A549 (cell line): ENCODE measurements around the gene ST3GAL5.

Experiments used
- EP300 ChIP-seq, 2 experiments: fragments of >200 bp; sonication (Bioruptor Twin); formaldehyde crosslinking; IDR thresholded peaks; 2 replicates in 1 of 2; 3 replicates in 1 of 2; pipeline ENCODE4 v1.6.1; 2016 to 2017
- POLR2A ChIP-seq: IDR thresholded peaks from 2 replicates; pipeline ENCODE4 v1.6.1; 2012; ENCODE audit warnings: mild to moderate bottlenecking, low read length
- RAD21 ChIP-seq, 2 experiments: fragments of >200 bp in 1 of 2; sonication (Bioruptor Twin) in 1 of 2; formaldehyde crosslinking in 1 of 2; IDR thresholded peaks in 1 of 2; conservative IDR thresholded peaks in 1 of 2; 2 replicates in 1 of 2; 3 replicates in 1 of 2; pipeline ENCODE4 v1.6.1; 2012 to 2018; ENCODE audit warnings: inconsistent platforms in 1 of 2
- TF ChIP-seq, protein P1 (sequence below): fragments of 200-600 bp; sonication (generic); IDR thresholded peaks from 2 replicates; pipeline ENCODE4 v1.6.1; 2016; ENCODE audit warnings: antibody characterized with exemption, mild to moderate bottlenecking, moderate library complexity
- TF ChIP-seq, protein P2 (sequence below): fragments of >200 bp; sonication (Bioruptor Twin); formaldehyde crosslinking; IDR thresholded peaks from 3 replicates; pipeline ENCODE4 v1.5.1; 2016

GRCh38 chr2:85905187-85905666, 16.4 kb upstream of the ST3GAL5 start:
- TF ChIP-seq, protein P1, sequence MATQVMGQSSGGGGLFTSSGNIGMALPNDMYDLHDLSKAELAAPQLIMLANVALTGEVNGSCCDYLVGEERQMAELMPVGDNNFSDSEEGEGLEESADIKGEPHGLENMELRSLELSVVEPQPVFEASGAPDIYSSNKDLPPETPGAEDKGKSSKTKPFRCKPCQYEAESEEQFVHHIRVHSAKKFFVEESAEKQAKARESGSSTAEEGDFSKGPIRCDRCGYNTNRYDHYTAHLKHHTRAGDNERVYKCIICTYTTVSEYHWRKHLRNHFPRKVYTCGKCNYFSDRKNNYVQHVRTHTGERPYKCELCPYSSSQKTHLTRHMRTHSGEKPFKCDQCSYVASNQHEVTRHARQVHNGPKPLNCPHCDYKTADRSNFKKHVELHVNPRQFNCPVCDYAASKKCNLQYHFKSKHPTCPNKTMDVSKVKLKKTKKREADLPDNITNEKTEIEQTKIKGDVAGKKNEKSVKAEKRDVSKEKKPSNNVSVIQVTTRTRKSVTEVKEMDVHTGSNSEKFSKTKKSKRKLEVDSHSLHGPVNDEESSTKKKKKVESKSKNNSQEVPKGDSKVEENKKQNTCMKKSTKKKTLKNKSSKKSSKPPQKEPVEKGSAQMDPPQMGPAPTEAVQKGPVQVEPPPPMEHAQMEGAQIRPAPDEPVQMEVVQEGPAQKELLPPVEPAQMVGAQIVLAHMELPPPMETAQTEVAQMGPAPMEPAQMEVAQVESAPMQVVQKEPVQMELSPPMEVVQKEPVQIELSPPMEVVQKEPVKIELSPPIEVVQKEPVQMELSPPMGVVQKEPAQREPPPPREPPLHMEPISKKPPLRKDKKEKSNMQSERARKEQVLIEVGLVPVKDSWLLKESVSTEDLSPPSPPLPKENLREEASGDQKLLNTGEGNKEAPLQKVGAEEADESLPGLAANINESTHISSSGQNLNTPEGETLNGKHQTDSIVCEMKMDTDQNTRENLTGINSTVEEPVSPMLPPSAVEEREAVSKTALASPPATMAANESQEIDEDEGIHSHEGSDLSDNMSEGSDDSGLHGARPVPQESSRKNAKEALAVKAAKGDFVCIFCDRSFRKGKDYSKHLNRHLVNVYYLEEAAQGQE = no peak
- TF ChIP-seq RAD21 (conservative IDR thresholded peaks at IDR 0.05 in 1 of 2, IDR thresholded peaks at IDR 0.05 in 1 of 2) (no peak), EP300 (IDR thresholded peaks at IDR 0.05) (no peak), POLR2A (no peak)
- TF ChIP-seq, protein P2, sequence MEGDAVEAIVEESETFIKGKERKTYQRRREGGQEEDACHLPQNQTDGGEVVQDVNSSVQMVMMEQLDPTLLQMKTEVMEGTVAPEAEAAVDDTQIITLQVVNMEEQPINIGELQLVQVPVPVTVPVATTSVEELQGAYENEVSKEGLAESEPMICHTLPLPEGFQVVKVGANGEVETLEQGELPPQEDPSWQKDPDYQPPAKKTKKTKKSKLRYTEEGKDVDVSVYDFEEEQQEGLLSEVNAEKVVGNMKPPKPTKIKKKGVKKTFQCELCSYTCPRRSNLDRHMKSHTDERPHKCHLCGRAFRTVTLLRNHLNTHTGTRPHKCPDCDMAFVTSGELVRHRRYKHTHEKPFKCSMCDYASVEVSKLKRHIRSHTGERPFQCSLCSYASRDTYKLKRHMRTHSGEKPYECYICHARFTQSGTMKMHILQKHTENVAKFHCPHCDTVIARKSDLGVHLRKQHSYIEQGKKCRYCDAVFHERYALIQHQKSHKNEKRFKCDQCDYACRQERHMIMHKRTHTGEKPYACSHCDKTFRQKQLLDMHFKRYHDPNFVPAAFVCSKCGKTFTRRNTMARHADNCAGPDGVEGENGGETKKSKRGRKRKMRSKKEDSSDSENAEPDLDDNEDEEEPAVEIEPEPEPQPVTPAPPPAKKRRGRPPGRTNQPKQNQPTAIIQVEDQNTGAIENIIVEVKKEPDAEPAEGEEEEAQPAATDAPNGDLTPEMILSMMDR = no peak
